ENCODE measurements around the gene CLEC11A.

GRCh38 chr19:50750010-50750409, 26.8 kb downstream of the CLEC11A start:
- no peak for TF ChIP-seq POLR2AphosphoS5 (IDR thresholded peaks at IDR 0.05; ENCODE audit: borderline replicate concordance, low read depth, low read length)
- no peak for TF ChIP-seq EZH2 (IDR thresholded peaks at IDR 0.05)
- no peak for TF ChIP-seq FOXP2 (optimal IDR thresholded peaks at IDR 0.05; ENCODE audit: control extremely low read depth, extremely low read length, insufficient read depth)

Measured in SK-N-MC (cell line).